LoVo (cell line): ENCODE measurements around the gene REXO5.

Experiments
- DNase-seq: peaks from one replicate; pipeline ENCODE4 v3.0.0-alpha.2; 2016; ENCODE audit warnings: low spot score

Gene REXO5

DNA sequence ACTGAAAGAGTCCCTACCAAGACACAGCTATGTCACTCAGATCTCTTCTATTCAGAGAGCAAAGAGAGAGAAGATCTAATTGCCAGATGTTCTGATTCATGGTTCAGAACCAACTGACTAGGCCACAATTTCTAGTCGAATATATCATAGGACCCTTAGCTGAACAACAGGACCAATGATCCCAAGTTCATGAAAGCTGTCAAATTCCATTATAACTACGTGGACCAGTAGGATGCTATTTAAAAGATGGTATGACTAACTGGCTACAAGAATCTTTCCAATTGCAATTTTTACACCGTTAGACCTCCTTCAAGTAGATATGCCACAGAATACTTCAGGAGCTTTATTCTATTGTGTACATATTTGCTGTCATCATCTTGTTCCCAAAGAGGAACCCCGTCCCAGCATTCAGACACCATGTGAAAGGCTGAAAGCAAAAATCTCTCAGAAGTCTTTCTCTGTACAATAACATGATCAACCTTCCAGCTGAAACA is 67.8 kb downstream of the REXO5 start:
- no peak for DNase-seq

- DNase-seq = no peak
Measured at GRCh38 chr16:20875355-20875650, 69.0 kb downstream of the REXO5 start.

- no peak for DNase-seq
Measured at GRCh38 chr16:20878682-20879147, 72.4 kb downstream of the REXO5 start.

- no peak for DNase-seq
Measured at GRCh38 chr16:20879175-20880040, 73.1 kb downstream of the REXO5 start.

- DNase-seq = no peak
Measured at GRCh38 chr16:20880867-20881502, 74.7 kb downstream of the REXO5 start.

GRCh38 chr16:20881503-20881878 is 75.2 kb downstream of the REXO5 start:
- no peak for DNase-seq

- no peak for DNase-seq
Measured at GRCh38 chr16:20883554-20884239, 77.4 kb downstream of the REXO5 start.

- DNase-seq = no peak
Measured at GRCh38 chr16:20884240-20884556, 77.9 kb downstream of the REXO5 start.

- no peak for DNase-seq
Measured at GRCh38 chr16:20886320-20886719, 80.0 kb downstream of the REXO5 start.

DNA sequence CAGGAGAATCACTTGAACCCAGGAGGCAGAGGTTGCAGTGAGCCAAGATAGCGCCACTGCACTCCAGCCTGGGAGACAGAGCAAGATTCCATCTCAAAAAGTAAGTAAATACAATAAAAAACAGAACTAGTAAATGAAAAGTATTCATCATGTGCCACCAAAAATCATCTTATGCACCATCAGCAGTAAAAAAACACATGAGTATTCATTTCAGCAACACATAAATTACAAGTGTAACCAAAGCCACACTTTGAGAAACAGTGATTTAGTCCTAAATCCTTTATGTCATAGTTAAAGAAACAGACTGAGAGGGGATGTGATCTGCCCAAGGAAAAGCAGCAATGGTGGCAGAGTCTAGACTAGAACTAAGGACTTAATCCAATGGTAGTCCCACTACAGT is 80.9 kb downstream of the REXO5 start:
- DNase-seq = no peak

- no peak for DNase-seq
Measured at GRCh38 chr16:20889625-20890275, 83.4 kb downstream of the REXO5 start.

DNA sequence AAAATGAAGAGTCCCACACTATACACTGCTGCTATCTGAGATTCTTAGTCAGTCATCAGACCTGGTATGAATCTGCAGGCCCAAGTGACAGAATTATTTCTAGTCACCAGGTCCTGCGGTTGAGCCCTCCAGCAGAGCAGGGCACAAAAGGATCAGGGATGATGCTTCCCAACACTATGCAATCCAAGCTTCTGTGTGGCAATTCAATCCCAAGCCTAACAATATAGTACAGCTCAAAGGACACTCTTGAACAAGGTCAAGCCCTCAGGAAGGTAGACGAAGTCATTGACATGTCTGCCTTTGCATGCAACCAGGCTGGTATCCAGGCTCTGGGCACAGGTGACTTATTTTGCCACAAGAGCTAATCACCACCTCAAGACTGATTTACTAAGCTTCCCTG is 88.1 kb downstream of the REXO5 start:
- no peak for DNase-seq

GRCh38 chr16:20897253-20897897 is 91.0 kb downstream of the REXO5 start:
- no peak for DNase-seq

DNA sequence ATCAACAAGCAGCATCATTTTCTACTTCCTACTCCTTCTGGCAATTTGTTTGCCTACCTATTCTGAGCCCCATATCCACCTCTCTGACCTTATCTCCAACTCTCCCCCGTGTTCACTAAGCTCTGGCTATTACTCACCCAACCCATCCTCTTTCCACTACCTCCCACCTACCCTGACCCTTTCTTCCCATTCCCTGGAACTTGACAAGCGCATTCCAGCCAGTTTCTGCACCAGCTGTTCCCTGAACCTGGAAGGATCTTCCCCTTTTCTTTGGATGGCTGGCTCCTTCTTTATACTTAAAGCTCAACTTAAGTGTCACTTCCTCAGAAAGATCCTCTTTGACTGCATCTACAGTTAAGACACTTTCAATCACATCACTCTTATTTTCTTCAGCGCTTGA is 91.6 kb downstream of the REXO5 start:
- no peak for DNase-seq

DNA sequence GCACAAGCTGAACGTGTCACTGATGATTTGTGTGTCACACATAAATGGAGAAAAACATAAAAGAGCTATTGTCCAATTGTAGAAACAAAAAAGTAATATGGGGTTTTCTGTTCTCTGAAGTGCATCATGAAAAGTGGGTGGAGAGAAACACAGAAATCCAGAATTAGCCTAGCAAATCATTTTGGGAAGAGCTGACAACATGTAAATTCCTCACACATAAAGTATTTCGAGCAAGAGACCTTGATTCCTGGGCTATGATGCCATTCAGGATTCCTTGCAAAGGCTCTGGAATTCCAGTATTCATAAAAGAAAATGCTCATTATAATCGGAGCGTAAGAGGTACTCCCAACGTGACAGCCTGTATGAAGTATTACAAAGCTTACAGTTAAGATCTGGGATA is 92.7 kb downstream of the REXO5 start:
- no peak for DNase-seq
